Liver (tissue), 3 donors: Measurements from ENCODE around the gene PLLP.

ENCODE experiments used
- ATF3 ChIP-seq: IDR thresholded peaks from 2 replicates; pipeline ENCODE4 v1.6.1; 2016; ENCODE audit warnings: antibody characterized with exemption
- CTCF ChIP-seq: fragments of 150-350 bp; IDR thresholded peaks from 2 replicates; pipeline ENCODE4 v1.5.1; 2017; ENCODE audit warnings: improper control_type of control experiment, low read depth, low read length; ENCODE audit not compliant: missing input control
- FOXA1 ChIP-seq: IDR thresholded peaks from 2 replicates; pipeline ENCODE4 v1.6.1; 2016; ENCODE audit warnings: antibody characterized with exemption
- GABPA ChIP-seq, 2 donors: IDR thresholded peaks in 1 of 2; conservative IDR thresholded peaks in 1 of 2; 2 replicates each; pipeline ENCODE4 v1.6.1; 2016; ENCODE audit warnings: antibody characterized with exemption in 2 of 2, mild to moderate bottlenecking in 1 of 2, moderate library complexity in 1 of 2
- JUND ChIP-seq, 2 donors: IDR thresholded peaks; 2 replicates each; pipeline ENCODE4 v1.6.1; 2016; ENCODE audit warnings: antibody characterized with exemption in 2 of 2
- REST ChIP-seq: IDR thresholded peaks from 2 replicates; pipeline ENCODE4 v1.6.1; 2016; ENCODE audit warnings: antibody characterized with exemption, mild to moderate bottlenecking
- TAF1 ChIP-seq: conservative IDR thresholded peaks from 2 replicates; pipeline ENCODE4 v1.6.1; 2016; ENCODE audit warnings: antibody characterized with exemption, mild to moderate bottlenecking
- donor health status: healthy.
- donor health status: healthy.

- TF ChIP-seq FOXA1 (no peak), CTCF (no peak), GABPA (IDR thresholded peaks at IDR 0.05 in 1 of 2, conservative IDR thresholded peaks at IDR 0.05 in 1 of 2) (no peak), REST (no peak), TAF1 (no peak), JUND (IDR thresholded peaks at IDR 0.05) (no peak), ATF3 (no peak)
Observed at GRCh38 chr16:57325458-57325857, 41.0 kb upstream of the PLLP start.
